Endothelial cell of umbilical vein (primary cell): ENCODE data around the gene MT1G. TPM values are rescaled to one million over a fixed set of nuclear protein-coding genes. Genes with fewer than 3 reads are reported as not detected.
"Not testable (repeated sequence)": the region's sequence is repeated elsewhere in the genome, so short reads cannot be mapped to it uniquely, and the experiment has no call there.

Experiments
- BruUV-seq: library from RNA; stranded (reverse); fragments of 400-500 nt; replicated peaks from 2 replicates; lab custom pipeline; 2021; lab: Mats Ljungman, UMichigan
- CTCF ChIA-PET: fragments of 300-600, 350-600 bp; sonication (Branson Sonifier 250); formaldehyde crosslinking; loops from one replicate; lab custom pipeline; 2021; ENCODE audit warnings: antibody characterized with exemption, inconsistent platforms; lab: Charles Lee
- POLR2A ChIA-PET: fragments of 300-600, 350-600 bp; sonication (Branson Sonifier 250); formaldehyde crosslinking; loops from one replicate; lab custom pipeline; 2021; ENCODE audit warnings: antibody characterized with exemption, inconsistent platforms; lab: Charles Lee
- DNase-seq: peaks from one replicate; pipeline ENCODE4 v3.0.0-alpha.2; 2011; ENCODE audit warnings: low read depth, low spot score
- FAIRE-seq: peaks from 2 replicates; lab custom pipeline; 2011; peaks lifted over from hg19 to GRCh38; lab: Jason Lieb, UNC
- H2AFZ ChIP-seq: 2 replicates; pipeline ENCODE4 v1.6.0; 2012; ENCODE audit warnings: low read depth, low read length, control low read depth, inconsistent platforms
- H3K27ac ChIP-seq: 2 replicates; pipeline ENCODE4 v1.5.1; 2011; ENCODE audit warnings: low read depth, mild to moderate bottlenecking, control low read depth, low read length, moderate library complexity; ENCODE audit not compliant: insufficient read depth
- H3K27me3 ChIP-seq, 2 experiments: 2 replicates each; pipeline versions ENCODE4 v1.6.0 to v1.6.1; 2011; ENCODE audit warnings: low read length in 2 of 2, mixed read lengths in 1 of 2; ENCODE audit not compliant: control insufficient read depth in 2 of 2, insufficient read depth in 2 of 2
- H3K36me3 ChIP-seq, 2 experiments: 2 replicates in 1 of 2; 3 replicates in 1 of 2; pipeline ENCODE4 v1.5.1; 2011; ENCODE audit warnings: low read length in 2 of 2, mild to moderate bottlenecking in 1 of 2, moderate library complexity in 1 of 2; ENCODE audit not compliant: control insufficient read depth in 2 of 2, insufficient read depth in 2 of 2; ENCODE audit errors: extremely low read depth in 1 of 2
- H3K4me1 ChIP-seq: 3 replicates; pipeline ENCODE4 v1.5.1; 2011; ENCODE audit warnings: mild to moderate bottlenecking, low read length; ENCODE audit not compliant: control insufficient read depth, insufficient read depth; ENCODE audit errors: extremely low read depth
- H3K4me2 ChIP-seq: 2 replicates; pipeline ENCODE4 v1.6.1; 2011; ENCODE audit warnings: low read length, control low read depth, mixed read lengths; ENCODE audit not compliant: insufficient read depth
- H3K4me3 ChIP-seq, 3 experiments: fragments of 200-600 bp in 1 of 3; sonication (generic), shearing (Covaris generic) in 1 of 3; replicated peaks in 1 of 3; 2 replicates each; pipeline ENCODE4 v1.5.1; 2011 to 2016; ENCODE audit warnings: control low read depth in 3 of 3, low read length in 3 of 3, mild to moderate bottlenecking in 2 of 3, inconsistent platforms in 1 of 3, low read depth in 1 of 3, moderate library complexity in 1 of 3; ENCODE audit not compliant: insufficient read depth in 1 of 3
- H3K79me2 ChIP-seq: 2 replicates; pipeline ENCODE4 v1.6.0; 2012; ENCODE audit warnings: low read length, inconsistent platforms; ENCODE audit not compliant: control insufficient read depth, insufficient read depth
- H3K9ac ChIP-seq: replicated peaks from 2 replicates; pipeline ENCODE3; 2011; ENCODE audit warnings: low read length, control low read depth; ENCODE audit not compliant: insufficient read depth; ENCODE audit errors: extremely low read depth
- H3K9me1 ChIP-seq: replicated peaks from 3 replicates; pipeline ENCODE4 v1.6.0; 2011; ENCODE audit warnings: mild to moderate bottlenecking, low read length; ENCODE audit not compliant: control insufficient read depth, insufficient read depth; ENCODE audit errors: extremely low read depth
- H3K9me3 ChIP-seq: replicated peaks from 2 replicates; pipeline ENCODE4 v1.5.1; 2012; ENCODE audit warnings: low read length, inconsistent platforms; ENCODE audit not compliant: control insufficient read depth, insufficient read depth
- H4K20me1 ChIP-seq: replicated peaks from 2 replicates; pipeline ENCODE3; 2011; ENCODE audit warnings: mild to moderate bottlenecking, low read length; ENCODE audit not compliant: control insufficient read depth, insufficient read depth; ENCODE audit errors: extremely low read depth
- EZH2 ChIP-seq: IDR thresholded peaks from 2 replicates; pipeline ENCODE4 v1.6.1; 2012; ENCODE audit warnings: borderline replicate concordance, low read depth, mild to moderate bottlenecking, moderate library complexity, low read length, inconsistent platforms; ENCODE audit not compliant: severe bottlenecking
- FOS ChIP-seq: IDR thresholded peaks from 2 replicates; pipeline ENCODE4 v1.6.1; 2011; ENCODE audit warnings: mild to moderate bottlenecking, low read length, moderate library complexity, borderline replicate concordance; ENCODE audit not compliant: insufficient read depth
- GATA2 ChIP-seq: IDR thresholded peaks from 2 replicates; pipeline ENCODE4 v1.7.0; 2011; ENCODE audit warnings: low read depth, mild to moderate bottlenecking, moderate library complexity, mixed read lengths, low read length; ENCODE audit not compliant: insufficient read length, insufficient read depth
- JUN ChIP-seq: IDR thresholded peaks from 2 replicates; pipeline ENCODE4 v1.6.1; 2011; ENCODE audit warnings: borderline replicate concordance, low read depth; ENCODE audit not compliant: insufficient read length, insufficient read depth
- MYC ChIP-seq: IDR thresholded peaks from one replicate; pipeline ENCODE4 v1.6.1; 2011; ENCODE audit warnings: mild to moderate bottlenecking, low read depth, low read length
- POLR2A ChIP-seq: IDR thresholded peaks from 2 replicates; pipeline ENCODE4 v1.6.1; 2012; ENCODE audit warnings: low read depth, mild to moderate bottlenecking, control low read depth, low read length
- POLR2AphosphoS5 ChIP-seq: IDR thresholded peaks from 2 replicates; pipeline ENCODE4 v1.6.1; 2012; ENCODE audit warnings: low read depth, mild to moderate bottlenecking, control low read depth, low read length, moderate library complexity; ENCODE audit not compliant: insufficient read depth
- dilution Hi-C: fragments of 300-500 bp; cut with MboI; formaldehyde crosslinking; loops from one replicate; pipeline ENCODE4 v1.15.0; 2019; ENCODE audit warnings: low sequenced_read_pairs; ENCODE audit not compliant: extremely low pct_ligation_motif_present
- intact Hi-C: fragments of 100-400 bp; cut with micrococcal nuclease; formaldehyde crosslinking; loops from one replicate; pipeline ENCODE4 v1.10.0; 2022
- polyA plus RNA-seq, 4 experiments: library from polyadenylated mRNA; depleted of rRNA in 3 of 4; stranded (reverse) in 3 of 4; unstranded in 1 of 4; fragments of >200 nt; gene quantifications; 2 replicates each; pipeline versions ENCODE4 v1.2.1 to v1.2.3, GENCODE V29; 2011 to 2012; ENCODE audit warnings: missing spikeins in 1 of 4
- total RNA-seq: library from RNA; stranded (reverse); gene quantifications from 2 replicates; pipeline ENCODE4 v1.2.3, GENCODE V29; 2021
- TF ChIP-seq, protein P1 (sequence below), 2 donors: IDR thresholded peaks; 1 replicate in 1 of 2; 2 replicates in 1 of 2; pipeline ENCODE4 v1.5.1; 2011; ENCODE audit warnings: low read length in 2 of 2, mild to moderate bottlenecking in 2 of 2, moderate library complexity in 2 of 2, control low read depth in 1 of 2, inconsistent platforms in 1 of 2, low read depth in 1 of 2; ENCODE audit not compliant: insufficient read depth in 1 of 2; ENCODE audit errors: extremely low read depth in 1 of 2
- TF ChIP-seq, protein P2 (sequence below): IDR thresholded peaks from 2 replicates; pipeline ENCODE4 v1.6.1; 2011; ENCODE audit not compliant: insufficient read depth, insufficient read length

Gene MT1G
- total and polyA plus RNA-seq, 2 donors (not counting 3 experiments of a cell fraction or from before 2014, with no cell fraction given): not detected

DNA sequence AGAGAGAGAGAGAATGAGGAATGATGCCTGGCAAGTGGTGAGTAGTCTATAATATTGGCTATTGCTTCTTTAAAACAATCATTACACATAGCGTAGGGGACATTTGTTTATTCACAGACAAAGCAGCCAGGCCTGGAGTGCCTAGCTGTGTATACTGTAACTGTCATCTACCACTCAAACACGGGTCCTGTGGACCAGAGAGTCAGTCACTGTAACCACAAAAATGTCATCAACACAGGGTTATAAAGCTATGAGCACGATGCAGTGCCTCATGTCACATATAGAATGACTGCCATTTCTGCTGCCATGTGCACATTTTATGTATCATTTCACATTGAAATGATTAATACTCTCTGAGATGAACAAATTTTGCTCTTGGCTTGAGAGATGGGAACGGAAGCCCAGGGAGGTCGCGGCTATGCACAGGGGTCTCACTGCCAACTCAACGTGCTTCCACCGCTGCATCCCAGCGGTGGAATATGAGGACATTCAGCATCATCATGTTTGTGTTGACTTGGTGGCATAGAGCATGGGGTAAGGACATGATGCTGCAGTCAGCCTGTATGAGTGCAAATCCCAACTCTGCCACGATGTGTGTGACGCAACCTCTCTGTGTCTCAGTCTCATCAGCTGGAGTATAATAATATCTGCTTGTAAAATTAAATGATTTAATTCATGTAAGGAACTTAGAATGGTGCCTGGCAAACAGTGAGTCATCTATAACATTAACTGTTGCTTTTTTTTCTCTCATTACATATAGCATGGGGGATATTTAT is 5.1 kb upstream of the MT1G start:
- FAIRE-seq: no peak
- DNase-seq: no peak
- no peak overlapping the region for H2AFZ ChIP-seq
- CTCF ChIA-PET: interaction anchor here (1.2 to 2.4 kb wide), 4 partner anchors 21 to 120 kb away, joined by 4 to 24 read pairs (median 6); partner anchors contain the start of gene MT1B
- POLR2A ChIA-PET: no interaction called here
- TF ChIP-seq, protein P1, sequence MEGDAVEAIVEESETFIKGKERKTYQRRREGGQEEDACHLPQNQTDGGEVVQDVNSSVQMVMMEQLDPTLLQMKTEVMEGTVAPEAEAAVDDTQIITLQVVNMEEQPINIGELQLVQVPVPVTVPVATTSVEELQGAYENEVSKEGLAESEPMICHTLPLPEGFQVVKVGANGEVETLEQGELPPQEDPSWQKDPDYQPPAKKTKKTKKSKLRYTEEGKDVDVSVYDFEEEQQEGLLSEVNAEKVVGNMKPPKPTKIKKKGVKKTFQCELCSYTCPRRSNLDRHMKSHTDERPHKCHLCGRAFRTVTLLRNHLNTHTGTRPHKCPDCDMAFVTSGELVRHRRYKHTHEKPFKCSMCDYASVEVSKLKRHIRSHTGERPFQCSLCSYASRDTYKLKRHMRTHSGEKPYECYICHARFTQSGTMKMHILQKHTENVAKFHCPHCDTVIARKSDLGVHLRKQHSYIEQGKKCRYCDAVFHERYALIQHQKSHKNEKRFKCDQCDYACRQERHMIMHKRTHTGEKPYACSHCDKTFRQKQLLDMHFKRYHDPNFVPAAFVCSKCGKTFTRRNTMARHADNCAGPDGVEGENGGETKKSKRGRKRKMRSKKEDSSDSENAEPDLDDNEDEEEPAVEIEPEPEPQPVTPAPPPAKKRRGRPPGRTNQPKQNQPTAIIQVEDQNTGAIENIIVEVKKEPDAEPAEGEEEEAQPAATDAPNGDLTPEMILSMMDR (IDR thresholded peaks at IDR 0.05; ENCODE audit: extremely low read depth in 1 of 2, insufficient read depth in 1 of 2, low read depth in 1 of 2, low read length in 2 of 2): no peak
- TF ChIP-seq FOS (no peak), GATA2 (no peak), POLR2AphosphoS5 (no peak), JUN (no peak), EZH2 (no peak), MYC (no peak), POLR2A (no peak)
- TF ChIP-seq, protein P2, sequence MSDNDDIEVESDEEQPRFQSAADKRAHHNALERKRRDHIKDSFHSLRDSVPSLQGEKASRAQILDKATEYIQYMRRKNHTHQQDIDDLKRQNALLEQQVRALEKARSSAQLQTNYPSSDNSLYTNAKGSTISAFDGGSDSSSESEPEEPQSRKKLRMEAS: no peak
- intact Hi-C loops: no loop called here
- no peak overlapping the region for H3K9ac ChIP-seq
- no TSS peak for BruUV-seq
- no peak overlapping the region for H3K27ac ChIP-seq
- peaks cover 58 to 69% of the 10 kb centered on the region in 2 experiments for H3K27me3 ChIP-seq
- H3K4me1 ChIP-seq: peaks cover 3% of the 10 kb centered on the region
- H3K4me3 ChIP-seq: no peak overlapping the region
- dilution Hi-C loops: no loop called here
- H3K9me1 ChIP-seq: no peaks in the 10 kb centered on the region
- no peaks in the 10 kb centered on the region for H4K20me1 ChIP-seq
- H3K4me2 ChIP-seq: no peak overlapping the region
- H3K36me3 ChIP-seq: no peaks in the 10 kb centered on the region
- no peaks in the 10 kb centered on the region for H3K79me2 ChIP-seq
- no peaks in the 10 kb centered on the region for H3K9me3 ChIP-seq

DNA sequence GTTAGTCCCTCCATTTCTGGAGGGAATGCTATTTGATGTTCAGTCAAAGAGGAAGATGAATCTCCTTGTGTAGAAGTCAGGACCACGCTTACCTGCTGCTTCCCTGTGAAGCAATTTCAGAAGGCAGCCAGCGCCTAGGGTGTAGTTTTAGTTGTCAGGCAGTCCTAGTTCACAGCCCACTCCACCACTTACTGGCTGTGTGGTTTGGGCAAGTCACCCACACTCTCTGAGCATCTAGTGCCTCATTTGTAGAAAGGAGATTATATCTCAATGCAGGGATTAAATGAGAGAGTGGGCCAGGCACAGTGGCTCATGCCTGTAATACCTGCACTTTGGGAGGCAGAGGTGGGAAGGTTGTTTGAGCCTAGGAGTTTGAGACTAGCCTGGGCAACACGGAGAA is 4.3 kb upstream of the MT1G start:
- H3K4me1 ChIP-seq, H4K20me1 ChIP-seq, dilution Hi-C loops, H3K4me3 ChIP-seq, intact Hi-C loops, H3K4me2 ChIP-seq, POLR2A ChIA-PET, BruUV-seq, FAIRE-seq, H3K9me3 ChIP-seq, H3K9me1 ChIP-seq, DNase-seq, H3K9ac ChIP-seq, H3K27ac ChIP-seq, H3K79me2 ChIP-seq, H2AFZ ChIP-seq, H3K36me3 ChIP-seq: not testable (repeated sequence)
- peaks cover 66 to 75% of the 10 kb centered on the region in 2 experiments for H3K27me3 ChIP-seq
- CTCF ChIA-PET: interaction anchor here (2.2 to 2.4 kb wide), 2 partner anchors 20 to 29 kb away, joined by 6 to 24 read pairs; partner anchors contain the start of gene MT1B
